ENCODE results near the gene SUOX. TPM values are rescaled to one million over a fixed set of nuclear protein-coding genes. Genes with fewer than 3 reads are reported as not detected.

SUOX gene
- total and polyA plus RNA-seq, 5 donors from 2014 or later, result 2.2 to 10.3 (median 6.9) TPM

DNA sequence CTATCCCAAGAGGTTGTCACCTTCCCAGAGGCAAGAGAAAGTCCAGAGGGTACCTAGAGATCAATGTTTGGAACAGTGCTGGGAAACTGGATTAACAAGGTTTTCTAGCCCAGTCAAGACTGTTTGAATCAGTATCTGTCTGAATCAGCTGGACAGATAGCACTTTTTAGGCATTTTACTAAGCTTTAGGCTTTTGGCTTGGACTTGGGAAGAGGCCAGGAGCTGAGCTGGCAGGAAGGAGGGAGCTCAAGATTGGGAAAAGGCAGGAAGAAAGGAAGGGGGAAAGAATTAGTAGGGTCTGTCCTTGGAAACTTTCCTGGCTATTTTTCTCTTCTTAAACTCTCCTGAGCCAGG, 32.1 kb downstream of the SUOX start:
- Mint-ChIP-seq H3K4me3 (peak overlapping the region in 3 of 4 donors; percentile 47 to 93 (median 56)), H3K27ac (peak overlapping the region in 2 of 3 donors; percentile 91 to 93), H3K36me3 (peaks cover 55% of the 10 kb centered on the region), H3K4me1 (peaks cover 26 to 95% (median 58%) of the 10 kb centered on the region in 4 donors), H3K27me3 (no peaks in the 10 kb centered on the region), H3K9me3 (no peaks in the 10 kb centered on the region)
- DNase-seq (no peak), ATAC-seq (ENCODE audit: low read depth in 2 of 2) (no peak)
- peak overlapping the region; percentile 53 for H3K27ac ChIP-seq (ENCODE audit: insufficient read depth, low read length, poor library complexity, severe bottlenecking)
- H3K4me1 ChIP-seq (ENCODE audit: control insufficient read depth, insufficient read depth, low read length, poor library complexity, severe bottlenecking), result peaks cover 78% of the 10 kb centered on the region
- H3K4me3 ChIP-seq (ENCODE audit: low read depth, low read length), result peak overlapping the region; percentile 38
- no peaks in the 10 kb centered on the region for H3K27me3 ChIP-seq (ENCODE audit: control insufficient read depth, insufficient read depth, low read length)
- H3K9me3 ChIP-seq (ENCODE audit: control insufficient read depth in 2 of 2, low read length in 2 of 2), result no peaks in the 10 kb centered on the region
- H3K36me3 ChIP-seq (ENCODE audit: control insufficient read depth, insufficient read depth, low read length), result peaks cover 34% of the 10 kb centered on the region

- Mint-ChIP-seq H3K4me3 (peak overlapping the region; percentile 8 to 93 (median 28)), H3K9me3 (no peaks in the 10 kb centered on the region), H3K27ac (peak overlapping the region; percentile 91 to 94 (median 93)), H3K4me1 (peaks cover 25 to 95% (median 60%) of the 10 kb centered on the region in 4 donors), H3K36me3 (peaks cover 59% of the 10 kb centered on the region), H3K27me3 (no peaks in the 10 kb centered on the region)
- Histone ChIP-seq H3K9me3 (ENCODE audit: control insufficient read depth in 2 of 2, low read length in 2 of 2) (no peaks in the 10 kb centered on the region), H3K36me3 (ENCODE audit: control insufficient read depth, insufficient read depth, low read length) (peaks cover 33% of the 10 kb centered on the region), H3K27ac (ENCODE audit: insufficient read depth, low read length, poor library complexity, severe bottlenecking) (peak overlapping the region; percentile 53), H3K4me1 (ENCODE audit: control insufficient read depth, insufficient read depth, low read length, poor library complexity, severe bottlenecking) (peaks cover 78% of the 10 kb centered on the region), H3K27me3 (ENCODE audit: control insufficient read depth, insufficient read depth, low read length) (no peaks in the 10 kb centered on the region), H3K4me3 (ENCODE audit: low read depth, low read length) (no peak overlapping the region)
- DNase-seq (peak in 2 of 3 donors; percentile 19 to 72), ATAC-seq (ENCODE audit: low read depth in 2 of 2) (no peak)
Observed at GRCh38 chr12:56029666-56030293, 32.7 kb downstream of the SUOX start.

- Histone ChIP-seq H3K9me3 (ENCODE audit: control insufficient read depth in 2 of 2, low read length in 2 of 2) (no peaks in the 10 kb centered on the region), H3K27me3 (ENCODE audit: control insufficient read depth, insufficient read depth, low read length) (no peaks in the 10 kb centered on the region), H3K27ac (ENCODE audit: insufficient read depth, low read length, poor library complexity, severe bottlenecking) (peak overlapping the region; percentile 85), H3K4me3 (ENCODE audit: low read depth, low read length) (peak overlapping the region; percentile 47), H3K36me3 (ENCODE audit: control insufficient read depth, insufficient read depth, low read length) (peaks cover 30% of the 10 kb centered on the region), H3K4me1 (ENCODE audit: control insufficient read depth, insufficient read depth, low read length, poor library complexity, severe bottlenecking) (peaks cover 86% of the 10 kb centered on the region)
- DNase-seq (peak; percentile 30 to 73 (median 50)), ATAC-seq (ENCODE audit: low read depth in 2 of 2) (peak; percentile 57 to 67)
- H3K36me3 Mint-ChIP-seq, result peaks cover 61% of the 10 kb centered on the region
- H3K4me3 Mint-ChIP-seq, result peak overlapping the region; percentile 51 to 77 (median 62)
- no peaks in the 10 kb centered on the region for H3K27me3 Mint-ChIP-seq
- H3K27ac Mint-ChIP-seq, result peak overlapping the region; percentile 91 to 97 (median 94)
- peaks cover 28 to 95% (median 73%) of the 10 kb centered on the region in 4 donors for H3K4me1 Mint-ChIP-seq
- no peaks in the 10 kb centered on the region for H3K9me3 Mint-ChIP-seq
Observed at GRCh38 chr12:56031987-56032386, 34.9 kb downstream of the SUOX start.

DNA sequence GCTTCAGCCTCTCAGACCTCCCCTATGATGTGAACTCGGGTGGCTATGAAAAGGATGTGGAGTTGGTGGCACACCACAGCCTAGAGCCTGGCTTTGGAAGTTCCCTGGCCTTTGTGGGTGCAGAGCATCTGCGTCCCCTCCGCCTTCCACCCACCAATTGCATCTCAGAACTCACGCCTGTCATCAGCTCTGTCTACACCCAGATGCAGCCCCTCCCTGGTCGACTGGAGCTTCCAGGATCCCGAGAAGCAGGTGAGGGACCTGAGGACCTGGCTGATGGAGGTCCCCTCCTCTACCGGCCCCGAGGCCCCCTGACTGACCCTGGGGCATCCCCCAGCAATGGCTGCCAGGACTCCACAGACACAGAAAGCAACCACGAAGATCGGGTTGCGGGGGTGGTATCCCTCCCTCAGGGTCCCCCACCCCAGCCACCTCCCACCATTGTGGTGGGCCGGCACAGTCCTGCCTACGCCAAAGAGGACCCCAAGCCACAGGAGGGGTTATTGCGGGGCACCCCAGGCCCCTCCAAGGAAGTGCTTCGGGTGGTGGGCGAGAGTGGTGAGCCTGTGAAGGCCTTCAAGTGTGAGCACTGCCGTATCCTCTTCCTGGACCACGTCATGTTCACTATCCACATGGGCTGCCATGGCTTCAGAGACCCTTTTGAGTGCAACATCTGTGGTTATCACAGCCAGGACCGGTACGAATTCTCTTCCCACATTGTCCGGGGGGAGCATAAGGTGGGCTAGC, 37.7 kb downstream of the SUOX start:
- Histone ChIP-seq H3K4me3 (ENCODE audit: low read depth, low read length) (peak overlapping the region; percentile 55), H3K4me1 (ENCODE audit: control insufficient read depth, insufficient read depth, low read length, poor library complexity, severe bottlenecking) (peaks cover 82% of the 10 kb centered on the region), H3K9me3 (ENCODE audit: control insufficient read depth in 2 of 2, low read length in 2 of 2) (no peaks in the 10 kb centered on the region), H3K36me3 (ENCODE audit: control insufficient read depth, insufficient read depth, low read length) (peaks cover 16% of the 10 kb centered on the region), H3K27me3 (ENCODE audit: control insufficient read depth, insufficient read depth, low read length) (no peaks in the 10 kb centered on the region), H3K27ac (ENCODE audit: insufficient read depth, low read length, poor library complexity, severe bottlenecking) (peak overlapping the region; percentile 86)
- DNase-seq, result peak; percentile 65 to 70 (median 65)
- Mint-ChIP-seq H3K36me3 (peaks cover 47% of the 10 kb centered on the region), H3K4me1 (peaks cover 37 to 92% (median 69%) of the 10 kb centered on the region in 4 donors), H3K27ac (peak overlapping the region; percentile 83 to 91 (median 88)), H3K4me3 (peak overlapping the region; percentile 72 to 85 (median 78)), H3K9me3 (no peaks in the 10 kb centered on the region), H3K27me3 (no peaks in the 10 kb centered on the region)
- ATAC-seq (ENCODE audit: low read depth in 2 of 2), result peak; percentile 54 to 59

- Histone ChIP-seq H3K4me1 (ENCODE audit: control insufficient read depth, insufficient read depth, low read length, poor library complexity, severe bottlenecking) (peaks cover 85% of the 10 kb centered on the region), H3K27ac (ENCODE audit: insufficient read depth, low read length, poor library complexity, severe bottlenecking) (peak overlapping the region; percentile 86), H3K9me3 (ENCODE audit: control insufficient read depth in 2 of 2, low read length in 2 of 2) (no peaks in the 10 kb centered on the region), H3K36me3 (ENCODE audit: control insufficient read depth, insufficient read depth, low read length) (peaks cover 14% of the 10 kb centered on the region), H3K27me3 (ENCODE audit: control insufficient read depth, insufficient read depth, low read length) (no peaks in the 10 kb centered on the region), H3K4me3 (ENCODE audit: low read depth, low read length) (peak overlapping the region; percentile 54)
- Mint-ChIP-seq H3K36me3 (peaks cover 44% of the 10 kb centered on the region), H3K27me3 (no peaks in the 10 kb centered on the region), H3K4me3 (peak overlapping the region; percentile 39 to 76 (median 66)), H3K9me3 (no peaks in the 10 kb centered on the region), H3K4me1 (peaks cover 35 to 86% (median 67%) of the 10 kb centered on the region in 4 donors), H3K27ac (peak overlapping the region; percentile 88 to 98 (median 91))
- ATAC-seq (ENCODE audit: low read depth in 2 of 2), result no peak
- DNase-seq, result no peak
Observed at GRCh38 chr12:56037161-56037560, 40.1 kb downstream of the SUOX start.

DNA sequence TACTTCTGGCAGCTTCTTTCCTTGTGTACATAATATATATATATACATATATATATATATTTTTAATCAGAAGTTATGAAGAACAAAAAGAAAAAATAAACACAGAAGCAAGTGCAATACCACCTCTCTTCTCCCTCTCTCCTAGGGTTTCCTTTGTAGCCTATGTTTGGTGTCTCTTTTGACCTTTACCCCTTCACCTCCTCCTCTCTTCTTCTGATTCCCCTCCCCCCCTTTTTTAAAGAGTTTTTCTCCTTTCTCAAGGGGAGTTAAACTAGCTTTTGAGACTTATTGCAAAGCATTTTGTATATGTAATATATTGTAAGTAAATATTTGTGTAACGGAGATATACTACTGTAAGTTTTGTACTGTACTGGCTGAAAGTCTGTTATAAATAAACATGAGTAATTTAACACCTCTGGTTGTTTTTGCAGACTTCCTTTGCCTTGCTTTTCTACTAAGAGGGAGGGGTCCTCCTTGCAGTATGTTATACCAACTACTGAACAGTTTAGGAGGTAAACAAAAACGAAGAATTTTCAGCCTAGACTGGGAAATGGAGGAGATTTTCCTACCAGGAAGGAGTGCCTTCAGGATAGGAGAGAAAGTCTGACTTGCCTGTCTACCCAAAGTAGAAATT, 41.1 kb downstream of the SUOX start:
- peak overlapping the region; percentile 60 to 83 (median 74) for H3K4me3 Mint-ChIP-seq
- Histone ChIP-seq H3K27ac (ENCODE audit: insufficient read depth, low read length, poor library complexity, severe bottlenecking) (peak overlapping the region; percentile 86), H3K9me3 (ENCODE audit: control insufficient read depth in 2 of 2, low read length in 2 of 2) (no peaks in the 10 kb centered on the region), H3K27me3 (ENCODE audit: control insufficient read depth, insufficient read depth, low read length) (no peaks in the 10 kb centered on the region), H3K4me3 (ENCODE audit: low read depth, low read length) (peak overlapping the region; percentile 46), H3K36me3 (ENCODE audit: control insufficient read depth, insufficient read depth, low read length) (peaks cover 6% of the 10 kb centered on the region), H3K4me1 (ENCODE audit: control insufficient read depth, insufficient read depth, low read length, poor library complexity, severe bottlenecking) (peaks cover 83% of the 10 kb centered on the region)
- H3K9me3 Mint-ChIP-seq, result no peaks in the 10 kb centered on the region
- peaks cover 34 to 84% (median 66%) of the 10 kb centered on the region in 4 donors for H3K4me1 Mint-ChIP-seq
- H3K36me3 Mint-ChIP-seq, result peaks cover 41% of the 10 kb centered on the region
- no peaks in the 10 kb centered on the region for H3K27me3 Mint-ChIP-seq
- no peak for ATAC-seq (ENCODE audit: low read depth in 2 of 2)
- peak overlapping the region; percentile 84 to 91 (median 88) for H3K27ac Mint-ChIP-seq
- DNase-seq, result peak in 1 of 3 donors; percentile 66

DNA sequence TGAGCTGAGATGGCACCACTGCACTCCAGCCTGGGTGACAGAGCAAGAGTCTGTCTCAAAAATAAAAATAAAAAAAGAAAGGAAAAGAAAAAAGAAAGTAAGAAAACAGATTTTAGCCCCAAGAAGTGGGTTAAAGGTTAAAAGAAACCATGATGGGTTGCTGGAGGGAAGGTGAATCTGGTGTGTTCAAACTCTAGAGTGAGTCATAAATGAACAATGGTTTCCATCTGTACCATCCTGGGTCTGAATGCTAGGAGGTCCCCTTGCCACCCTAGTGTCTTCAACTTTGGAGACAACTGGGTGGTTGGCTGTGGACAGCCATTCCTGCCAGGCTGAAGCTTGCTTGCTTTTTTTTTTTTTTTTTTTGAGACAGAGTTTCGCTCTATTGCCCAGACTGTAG, 43.1 kb downstream of the SUOX start:
- Histone ChIP-seq H3K27me3 (ENCODE audit: control insufficient read depth, insufficient read depth, low read length) (no peaks in the 10 kb centered on the region), H3K4me3 (ENCODE audit: low read depth, low read length) (peak overlapping the region; percentile 7), H3K4me1 (ENCODE audit: control insufficient read depth, insufficient read depth, low read length, poor library complexity, severe bottlenecking) (peaks cover 77% of the 10 kb centered on the region), H3K36me3 (ENCODE audit: control insufficient read depth, insufficient read depth, low read length) (peaks cover 23% of the 10 kb centered on the region), H3K27ac (ENCODE audit: insufficient read depth, low read length, poor library complexity, severe bottlenecking) (peak overlapping the region; percentile 86), H3K9me3 (ENCODE audit: control insufficient read depth in 2 of 2, low read length in 2 of 2) (no peaks in the 10 kb centered on the region)
- Mint-ChIP-seq H3K36me3 (peaks cover 36% of the 10 kb centered on the region), H3K27me3 (no peaks in the 10 kb centered on the region), H3K4me1 (peaks cover 29 to 77% (median 59%) of the 10 kb centered on the region in 4 donors), H3K4me3 (peak overlapping the region in 3 of 4 donors; percentile 95 to 100 (median 97)), H3K9me3 (no peaks in the 10 kb centered on the region), H3K27ac (peak overlapping the region in 2 of 3 donors; percentile 89 to 98)
- peak in 1 of 3 donors; percentile 67 for DNase-seq
- ATAC-seq (ENCODE audit: low read depth in 2 of 2), result no peak

All from CD4-positive, CD25-positive, alpha-beta regulatory T cell (primary cell).